Astrocyte (in vitro differentiated cells and primary cell): ENCODE results near the gene PELO. TPM values are rescaled to one million over a fixed set of nuclear protein-coding genes. Genes with fewer than 3 reads are reported as not detected.

Experiments
- DNase-seq: peaks from one replicate; pipeline ENCODE4 v3.0.0-alpha.2; 2010; ENCODE audit warnings: low read depth
- FAIRE-seq: peaks from 2 replicates; lab custom pipeline; 2011; peaks lifted over from hg19 to GRCh38; lab: Jason Lieb, UNC
- H2AFZ ChIP-seq: 2 replicates; pipeline ENCODE4 v1.6.0; 2012; ENCODE audit warnings: low read depth, low read length, inconsistent platforms
- H3K27ac ChIP-seq: 2 replicates; pipeline ENCODE4 v1.5.1; 2011; ENCODE audit warnings: low read depth, low read length, inconsistent platforms
- H3K27me3 ChIP-seq: 2 replicates; pipeline ENCODE4 v1.6.0; 2011; ENCODE audit warnings: low read length, inconsistent platforms; ENCODE audit not compliant: insufficient read depth
- H3K36me3 ChIP-seq: 2 replicates; pipeline ENCODE4 v1.5.1; 2011; ENCODE audit warnings: low read length, inconsistent platforms; ENCODE audit not compliant: insufficient read depth
- H3K4me1 ChIP-seq: 2 replicates; pipeline ENCODE4 v1.5.1; 2011; ENCODE audit warnings: low read length, inconsistent platforms; ENCODE audit not compliant: insufficient read depth
- H3K4me2 ChIP-seq: 2 replicates; pipeline ENCODE4 v1.6.0; 2012; ENCODE audit warnings: low read length, inconsistent platforms
- H3K4me3 ChIP-seq: 2 replicates; pipeline ENCODE4 v1.5.1; 2011; ENCODE audit warnings: low read depth, mild to moderate bottlenecking, low read length, inconsistent platforms; ENCODE audit not compliant: insufficient read depth
- H3K79me2 ChIP-seq: 2 replicates; pipeline ENCODE4 v1.6.0; 2012; ENCODE audit warnings: mild to moderate bottlenecking, low read length, inconsistent platforms; ENCODE audit not compliant: insufficient read depth
- H3K9ac ChIP-seq: 2 replicates; pipeline ENCODE4 v1.6.0; 2012; ENCODE audit warnings: mild to moderate bottlenecking, low read length, inconsistent platforms
- H3K9me3 ChIP-seq: 2 replicates; pipeline ENCODE4 v1.5.1; 2012; ENCODE audit warnings: low read depth, mild to moderate bottlenecking, low read length, inconsistent platforms; ENCODE audit not compliant: insufficient read depth
- H4K20me1 ChIP-seq: 2 replicates; pipeline ENCODE4 v1.6.0; 2012; ENCODE audit warnings: low read length, inconsistent platforms; ENCODE audit not compliant: insufficient read depth
- H3K27ac Mint-ChIP-seq: one replicate; pipeline ENCODE4 v1.8.0; 2021; ENCODE audit warnings: mild to moderate bottlenecking, mixed read lengths; ENCODE audit not compliant: unreplicated experiment
- H3K27me3 Mint-ChIP-seq: one replicate; pipeline ENCODE4 v1.8.0; 2021; ENCODE audit warnings: low read depth, mixed read lengths; ENCODE audit not compliant: unreplicated experiment
- H3K36me3 Mint-ChIP-seq: one replicate; pipeline ENCODE4 v1.8.0; 2021; ENCODE audit warnings: low read depth, mixed read lengths; ENCODE audit not compliant: unreplicated experiment
- H3K4me1 Mint-ChIP-seq: one replicate; pipeline ENCODE4 v1.8.0; 2021; ENCODE audit warnings: low read depth, mixed read lengths; ENCODE audit not compliant: unreplicated experiment
- H3K4me3 Mint-ChIP-seq: one replicate; pipeline ENCODE4 v1.8.0; 2021; ENCODE audit warnings: mild to moderate bottlenecking, moderate library complexity, mixed read lengths; ENCODE audit not compliant: unreplicated experiment
- H3K9me3 Mint-ChIP-seq: one replicate; pipeline ENCODE4 v1.8.0; 2021; ENCODE audit warnings: mild to moderate bottlenecking, mixed read lengths; ENCODE audit not compliant: unreplicated experiment
- EZH2 ChIP-seq: IDR thresholded peaks from 2 replicates; pipeline ENCODE4 v1.6.1; 2012; ENCODE audit warnings: mild to moderate bottlenecking, low read length, inconsistent platforms; ENCODE audit not compliant: insufficient read depth
- total RNA-seq: library from RNA; stranded (reverse); gene quantifications from 2 replicates; pipeline ENCODE4 v1.2.1, GENCODE V29; 2021
- TF ChIP-seq, protein P1 (sequence below): IDR thresholded peaks from 2 replicates; pipeline ENCODE4 v1.5.1; 2011; ENCODE audit warnings: low read depth, mild to moderate bottlenecking, inconsistent platforms, low read length, moderate library complexity; ENCODE audit not compliant: insufficient read depth

Gene PELO
- total RNA-seq, 1 donor from 2014 or later: 75.8 TPM

DNA sequence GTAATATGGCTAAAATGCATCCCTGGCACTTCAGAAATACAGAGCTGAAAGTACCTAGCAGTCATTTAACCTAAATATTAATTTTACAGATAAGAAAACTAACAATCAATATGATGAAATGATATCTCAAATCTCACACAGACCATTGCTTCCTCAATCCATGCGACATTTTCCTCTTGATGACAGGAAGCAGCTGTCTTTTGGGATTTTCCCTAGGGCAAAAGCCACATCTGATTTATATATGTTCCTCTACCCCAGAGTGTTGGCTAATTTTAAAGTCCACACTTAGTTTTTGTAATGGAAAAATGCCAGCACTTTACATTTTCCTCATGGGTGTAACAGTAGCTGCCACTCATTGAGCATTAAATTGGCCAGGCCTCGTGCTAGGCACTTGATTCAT, 47.7 kb upstream of the PELO start:
- Mint-ChIP-seq H3K4me3 (no peak overlapping the region), H3K27me3 (no peaks in the 10 kb centered on the region), H3K27ac (no peak overlapping the region), H3K4me1 (peaks cover 31% of the 10 kb centered on the region), H3K36me3 (no peaks in the 10 kb centered on the region), H3K9me3 (no peaks in the 10 kb centered on the region)
- Histone ChIP-seq H3K9me3 (no peaks in the 10 kb centered on the region), H4K20me1 (no peaks in the 10 kb centered on the region), H3K4me1 (peaks cover 5% of the 10 kb centered on the region), H3K79me2 (no peaks in the 10 kb centered on the region), H3K27ac (no peak overlapping the region), H3K4me3 (no peak overlapping the region), H3K36me3 (no peaks in the 10 kb centered on the region), H3K27me3 (no peaks in the 10 kb centered on the region), H3K4me2 (no peak overlapping the region), H2AFZ (no peak overlapping the region), H3K9ac (no peak overlapping the region)
- FAIRE-seq: no peak
- no peak for DNase-seq
- TF ChIP-seq EZH2: no peak
- TF ChIP-seq, protein P1, sequence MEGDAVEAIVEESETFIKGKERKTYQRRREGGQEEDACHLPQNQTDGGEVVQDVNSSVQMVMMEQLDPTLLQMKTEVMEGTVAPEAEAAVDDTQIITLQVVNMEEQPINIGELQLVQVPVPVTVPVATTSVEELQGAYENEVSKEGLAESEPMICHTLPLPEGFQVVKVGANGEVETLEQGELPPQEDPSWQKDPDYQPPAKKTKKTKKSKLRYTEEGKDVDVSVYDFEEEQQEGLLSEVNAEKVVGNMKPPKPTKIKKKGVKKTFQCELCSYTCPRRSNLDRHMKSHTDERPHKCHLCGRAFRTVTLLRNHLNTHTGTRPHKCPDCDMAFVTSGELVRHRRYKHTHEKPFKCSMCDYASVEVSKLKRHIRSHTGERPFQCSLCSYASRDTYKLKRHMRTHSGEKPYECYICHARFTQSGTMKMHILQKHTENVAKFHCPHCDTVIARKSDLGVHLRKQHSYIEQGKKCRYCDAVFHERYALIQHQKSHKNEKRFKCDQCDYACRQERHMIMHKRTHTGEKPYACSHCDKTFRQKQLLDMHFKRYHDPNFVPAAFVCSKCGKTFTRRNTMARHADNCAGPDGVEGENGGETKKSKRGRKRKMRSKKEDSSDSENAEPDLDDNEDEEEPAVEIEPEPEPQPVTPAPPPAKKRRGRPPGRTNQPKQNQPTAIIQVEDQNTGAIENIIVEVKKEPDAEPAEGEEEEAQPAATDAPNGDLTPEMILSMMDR: no peak

DNA sequence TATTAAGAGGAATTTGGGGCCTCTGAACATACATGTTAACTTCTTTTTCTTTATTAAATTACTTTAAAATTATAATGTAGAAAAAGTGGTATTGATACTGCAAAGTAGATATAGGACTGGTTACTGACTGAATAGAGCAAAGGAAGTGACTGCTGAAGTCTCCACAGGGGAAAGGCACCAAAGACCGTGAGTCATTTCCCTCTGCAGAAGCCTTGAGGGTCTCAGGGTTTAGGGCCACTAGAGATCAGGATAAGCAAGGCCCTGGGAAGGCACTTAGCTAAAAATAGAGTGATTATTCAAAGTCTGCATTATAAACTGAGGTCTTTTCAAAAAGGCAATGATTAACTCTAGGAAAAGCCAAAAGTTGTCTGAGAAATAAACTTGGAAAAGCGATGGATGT, 44.7 kb upstream of the PELO start:
- no peak for DNase-seq
- no peak for FAIRE-seq
- Histone ChIP-seq H3K4me3 (no peak overlapping the region), H2AFZ (no peak overlapping the region), H4K20me1 (no peaks in the 10 kb centered on the region), H3K9me3 (no peaks in the 10 kb centered on the region), H3K4me2 (peak overlapping the region; percentile 18), H3K9ac (no peak overlapping the region), H3K27ac (no peak overlapping the region), H3K36me3 (no peaks in the 10 kb centered on the region), H3K79me2 (no peaks in the 10 kb centered on the region), H3K4me1 (peaks cover 5% of the 10 kb centered on the region), H3K27me3 (no peaks in the 10 kb centered on the region)
- TF ChIP-seq, protein P1: no peak
- no peak for TF ChIP-seq EZH2
- no peaks in the 10 kb centered on the region for H3K9me3 Mint-ChIP-seq
- H3K4me1 Mint-ChIP-seq: peaks cover 22% of the 10 kb centered on the region
- peak overlapping the region; percentile 29 for H3K27ac Mint-ChIP-seq
- H3K27me3 Mint-ChIP-seq: no peaks in the 10 kb centered on the region
- H3K36me3 Mint-ChIP-seq: no peaks in the 10 kb centered on the region
- no peak overlapping the region for H3K4me3 Mint-ChIP-seq

DNA sequence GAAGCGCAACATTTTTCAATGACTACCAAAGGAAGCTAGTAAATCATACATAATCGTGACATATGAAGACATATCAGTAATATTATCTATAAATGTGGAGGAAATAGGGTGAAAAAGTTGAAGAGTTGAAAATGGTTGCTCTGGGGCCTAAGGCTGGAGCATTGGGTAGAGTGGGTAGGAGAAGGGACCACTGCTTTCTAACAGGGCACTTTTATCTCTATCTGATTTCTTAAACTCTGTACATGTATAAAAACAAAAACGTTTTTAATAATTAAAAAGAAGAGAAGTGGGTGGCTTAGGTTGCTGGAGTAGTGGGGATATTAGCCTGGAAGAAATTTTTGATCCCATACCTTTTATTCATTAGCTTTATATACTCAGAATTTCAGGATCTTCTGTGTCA, 44.2 kb upstream of the PELO start:
- Histone ChIP-seq H3K79me2 (no peaks in the 10 kb centered on the region), H2AFZ (no peak overlapping the region), H3K36me3 (no peaks in the 10 kb centered on the region), H3K4me2 (peak overlapping the region; percentile 18), H3K4me3 (no peak overlapping the region), H3K4me1 (peaks cover 5% of the 10 kb centered on the region), H3K9me3 (no peaks in the 10 kb centered on the region), H3K9ac (no peak overlapping the region), H4K20me1 (no peaks in the 10 kb centered on the region), H3K27me3 (no peaks in the 10 kb centered on the region), H3K27ac (no peak overlapping the region)
- Mint-ChIP-seq H3K36me3 (no peaks in the 10 kb centered on the region), H3K9me3 (no peaks in the 10 kb centered on the region), H3K4me3 (no peak overlapping the region), H3K4me1 (peaks cover 18% of the 10 kb centered on the region), H3K27ac (peak overlapping the region; percentile 29), H3K27me3 (no peaks in the 10 kb centered on the region)
- no peak for FAIRE-seq
- TF ChIP-seq, protein P1: no peak
- TF ChIP-seq EZH2: no peak
- DNase-seq: no peak
